Measurements from ENCODE around the gene MSL3.

DNA sequence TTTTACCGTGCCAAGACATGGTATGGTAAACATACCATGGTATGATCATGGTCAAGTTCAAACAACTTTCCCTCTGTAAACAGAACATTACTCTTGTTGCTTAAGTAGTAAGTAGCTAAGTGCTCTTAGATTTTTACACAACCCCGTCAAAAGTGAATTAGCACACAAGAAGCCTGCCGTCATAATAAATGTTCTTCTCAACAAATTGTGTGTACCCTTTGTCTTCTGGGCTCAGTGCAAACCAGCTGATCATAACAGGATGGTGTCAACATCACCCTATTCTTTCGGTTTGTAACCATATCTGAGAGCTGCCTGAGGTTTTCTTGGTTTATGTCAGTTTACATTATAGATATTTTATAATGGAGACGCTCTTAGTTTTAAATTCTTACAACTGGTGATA is 28.8 kb downstream of the MSL3 start:
- TF ChIP-seq, protein P1, sequence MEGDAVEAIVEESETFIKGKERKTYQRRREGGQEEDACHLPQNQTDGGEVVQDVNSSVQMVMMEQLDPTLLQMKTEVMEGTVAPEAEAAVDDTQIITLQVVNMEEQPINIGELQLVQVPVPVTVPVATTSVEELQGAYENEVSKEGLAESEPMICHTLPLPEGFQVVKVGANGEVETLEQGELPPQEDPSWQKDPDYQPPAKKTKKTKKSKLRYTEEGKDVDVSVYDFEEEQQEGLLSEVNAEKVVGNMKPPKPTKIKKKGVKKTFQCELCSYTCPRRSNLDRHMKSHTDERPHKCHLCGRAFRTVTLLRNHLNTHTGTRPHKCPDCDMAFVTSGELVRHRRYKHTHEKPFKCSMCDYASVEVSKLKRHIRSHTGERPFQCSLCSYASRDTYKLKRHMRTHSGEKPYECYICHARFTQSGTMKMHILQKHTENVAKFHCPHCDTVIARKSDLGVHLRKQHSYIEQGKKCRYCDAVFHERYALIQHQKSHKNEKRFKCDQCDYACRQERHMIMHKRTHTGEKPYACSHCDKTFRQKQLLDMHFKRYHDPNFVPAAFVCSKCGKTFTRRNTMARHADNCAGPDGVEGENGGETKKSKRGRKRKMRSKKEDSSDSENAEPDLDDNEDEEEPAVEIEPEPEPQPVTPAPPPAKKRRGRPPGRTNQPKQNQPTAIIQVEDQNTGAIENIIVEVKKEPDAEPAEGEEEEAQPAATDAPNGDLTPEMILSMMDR (IDR thresholded peaks at IDR 0.05; ENCODE audit: insufficient read depth, low read depth, low read length), result no peak
- no peak for TF ChIP-seq EZH2 (IDR thresholded peaks at IDR 0.05; ENCODE audit: insufficient read depth, low read length)

Data from astrocyte (in vitro differentiated cells and primary cell).